Measurements from ENCODE around the gene ANKS1B.

The ANKS1B gene

DNA sequence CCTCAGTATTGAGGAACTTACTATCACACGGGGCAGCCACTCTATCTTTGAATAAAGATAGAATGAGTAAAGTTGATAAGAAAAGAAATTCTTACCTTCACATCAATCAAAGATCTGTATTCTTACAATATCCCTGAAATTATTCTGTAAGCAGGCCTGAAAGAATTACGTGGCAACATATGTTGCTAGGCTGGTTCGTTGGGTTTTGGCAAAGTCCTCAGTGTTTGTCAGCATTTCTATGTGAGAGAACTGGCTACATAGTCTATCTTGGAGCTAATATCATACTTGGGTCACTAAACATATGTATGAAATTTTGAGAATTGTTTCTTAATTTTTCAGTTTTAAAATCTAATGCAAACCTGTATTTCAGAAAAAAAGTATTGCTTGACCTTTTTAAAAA, 749.4 kb downstream of the ANKS1B start (continued):
- TF ChIP-seq ZNF280C (tag by site-specific recombination; IDR thresholded peaks at IDR 0.05) (no peak), OSR2 (tag by site-specific recombination; IDR thresholded peaks at IDR 0.05) (no peak)

- Histone ChIP-seq H3K9me3 (ENCODE audit: control insufficient read depth, insufficient read depth, low read depth, low read length) (no peaks in the 10 kb centered on the region), H3K36me3 (ENCODE audit: control insufficient read depth in 2 of 2, insufficient read depth in 1 of 2, low read length in 2 of 2) (no peaks in the 10 kb centered on the region), H3K4me1 (ENCODE audit: control insufficient read depth, insufficient read depth, low read length) (no peaks in the 10 kb centered on the region), H3K4me3 (ENCODE audit: low read depth, low read length) (no peak overlapping the region), H3K27ac (ENCODE audit: extremely low read depth, low read depth, low read length) (no peak overlapping the region)
- ChIA-PET CTCF (no interaction called here), POLR2A (no interaction called here)
- no peak for TF ChIP-seq ZFP37 (tag by site-specific recombination; IDR thresholded peaks at IDR 0.05)
- no peak for TF ChIP-seq MZF1 (tag by site-specific recombination; IDR thresholded peaks at IDR 0.05; ENCODE audit: borderline replicate concordance)
- TF ChIP-seq ZNF221 (tag by site-specific recombination; IDR thresholded peaks at IDR 0.05; ENCODE audit: borderline replicate concordance) = no peak
- TF ChIP-seq ZNF776 (tag by site-specific recombination; IDR thresholded peaks at IDR 0.05; ENCODE audit: borderline replicate concordance) = no peak
- no peak for TF ChIP-seq ZBTB11 (tag by site-specific recombination; conservative IDR thresholded peaks at IDR 0.05; ENCODE audit: low read depth)
- TF ChIP-seq, protein P1, sequence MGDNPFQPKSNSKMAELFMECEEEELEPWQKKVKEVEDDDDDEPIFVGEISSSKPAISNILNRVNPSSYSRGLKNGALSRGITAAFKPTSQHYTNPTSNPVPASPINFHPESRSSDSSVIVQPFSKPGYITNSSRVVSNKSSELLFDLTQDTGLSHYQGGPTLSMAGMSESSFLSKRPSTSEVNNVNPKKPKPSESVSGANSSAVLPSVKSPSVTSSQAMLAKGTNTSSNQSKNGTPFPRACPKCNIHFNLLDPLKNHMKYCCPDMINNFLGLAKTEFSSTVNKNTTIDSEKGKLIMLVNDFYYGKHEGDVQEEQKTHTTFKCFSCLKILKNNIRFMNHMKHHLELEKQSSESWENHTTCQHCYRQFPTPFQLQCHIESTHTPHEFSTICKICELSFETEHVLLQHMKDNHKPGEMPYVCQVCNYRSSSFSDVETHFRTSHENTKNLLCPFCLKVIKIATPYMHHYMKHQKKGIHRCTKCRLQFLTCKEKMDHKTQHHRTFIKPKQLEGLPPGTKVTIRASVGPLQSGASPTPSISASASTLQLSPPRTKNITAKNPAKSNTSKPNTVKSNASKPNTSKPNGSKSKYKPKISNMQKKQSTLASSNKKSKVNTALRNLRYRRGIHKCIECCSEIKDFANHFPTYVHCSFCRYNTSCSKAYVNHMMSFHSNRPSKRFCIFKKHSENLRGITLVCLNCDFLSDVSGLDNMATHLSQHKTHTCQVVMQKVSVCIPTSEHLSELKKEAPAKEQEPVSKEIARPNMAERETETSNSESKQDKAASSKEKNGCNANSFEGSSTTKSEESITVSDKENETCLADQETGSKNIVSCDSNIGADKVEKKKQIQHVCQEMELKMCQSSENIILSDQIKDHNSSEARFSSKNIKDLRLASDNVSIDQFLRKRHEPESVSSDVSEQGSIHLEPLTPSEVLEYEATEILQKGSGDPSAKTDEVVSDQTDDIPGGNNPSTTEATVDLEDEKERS (tag by site-specific recombination; IDR thresholded peaks at IDR 0.05) = no peak
- TF ChIP-seq ZBTB6 (tag by site-specific recombination; IDR thresholded peaks at IDR 0.05) = no peak
- no peak for TF ChIP-seq ZNF133 (tag by site-specific recombination; IDR thresholded peaks at IDR 0.05)
- TF ChIP-seq ZBTB49 (tag by site-specific recombination; IDR thresholded peaks at IDR 0.05; ENCODE audit: low read depth) = no peak
- no peak for TF ChIP-seq ZNF639 (tag by site-specific recombination; IDR thresholded peaks at IDR 0.05)
- no peak for TF ChIP-seq ZNF140 (tag by site-specific recombination; IDR thresholded peaks at IDR 0.05)
- no peak for TF ChIP-seq WT1 (tag by site-specific recombination; IDR thresholded peaks at IDR 0.05)
- no peak for TF ChIP-seq SP7 (tag by site-specific recombination; IDR thresholded peaks at IDR 0.05)
- no peak for TF ChIP-seq ZNF132 (tag by site-specific recombination; IDR thresholded peaks at IDR 0.05; ENCODE audit: borderline replicate concordance)
- TF ChIP-seq ZNF398 (tag by site-specific recombination; IDR thresholded peaks at IDR 0.05) = no peak
- TF ChIP-seq, protein P2, sequence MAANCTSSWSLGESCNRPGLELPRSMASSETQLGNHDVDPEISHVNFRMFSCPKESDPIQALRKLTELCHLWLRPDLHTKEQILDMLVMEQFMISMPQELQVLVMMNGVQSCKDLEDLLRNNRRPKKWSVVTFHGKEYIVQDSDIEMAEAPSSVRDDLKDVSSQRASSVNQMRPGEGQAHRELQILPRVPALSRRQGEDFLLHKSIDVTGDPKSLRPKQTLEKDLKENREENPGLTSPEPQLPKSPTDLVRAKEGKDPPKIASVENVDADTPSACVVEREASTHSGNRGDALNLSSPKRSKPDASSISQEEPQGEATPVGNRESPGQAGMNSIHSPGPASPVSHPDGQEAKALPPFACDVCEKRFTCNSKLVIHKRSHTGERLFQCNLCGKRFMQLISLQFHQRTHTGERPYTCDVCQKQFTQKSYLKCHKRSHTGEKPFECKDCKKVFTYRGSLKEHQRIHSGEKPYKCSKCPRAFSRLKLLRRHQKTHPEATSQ (tag by site-specific recombination; IDR thresholded peaks at IDR 0.05) = no peak
These were observed 750.0 kb downstream of the ANKS1B start for GRCh38 chr12:99234702-99235101.

Data from HEK293 (cell line).